Umbilical cord (tissue), 2 donors: Measurements from ENCODE around the gene NPIPA5. TPM values are rescaled to one million over a fixed set of nuclear protein-coding genes. Genes with fewer than 3 reads are reported as not detected.
"Not testable (repeated sequence)": the region's sequence is repeated elsewhere in the genome, so short reads cannot be mapped to it uniquely, and the experiment has no call there.

Experiments
- DNase-seq: peaks from one replicate; pipeline ENCODE4 v3.0.0-alpha.2; 2015; ENCODE audit warnings: low spot score
- total RNA-seq: library from RNA; depleted of rRNA; stranded (reverse); fragments of >200 nt; gene quantifications from one replicate; pipeline ENCODE4 v1.2.3, GENCODE V29; 2014; ENCODE audit warnings: low replicate concordance; ENCODE audit not compliant: insufficient read depth

NPIPA5 gene
- total RNA-seq, 1 donor from 2014 or later: not detected

- DNase-seq: not testable (repeated sequence)
Measured at GRCh38 chr16:15393025-15393424, 14.9 kb upstream of the NPIPA5 start.

GRCh38 chr16:15389916-15390315, 11.8 kb upstream of the NPIPA5 start:
- DNase-seq: not testable (repeated sequence)

GRCh38 chr16:15388060-15388459, 10.0 kb upstream of the NPIPA5 start:
- not testable (repeated sequence) for DNase-seq

GRCh38 chr16:15382810-15383209, 4.7 kb upstream of the NPIPA5 start:
- DNase-seq: not testable (repeated sequence)

- not testable (repeated sequence) for DNase-seq
Measured at GRCh38 chr16:15357495-15357894, 20.6 kb downstream of the NPIPA5 start.

GRCh38 chr16:15354846-15355245, 23.2 kb downstream of the NPIPA5 start:
- DNase-seq: not testable (repeated sequence)

- DNase-seq: not testable (repeated sequence)
Measured at GRCh38 chr16:15352852-15353251, 25.2 kb downstream of the NPIPA5 start.

GRCh38 chr16:15351745-15352144, 26.3 kb downstream of the NPIPA5 start:
- DNase-seq: not testable (repeated sequence)

- not testable (repeated sequence) for DNase-seq
Measured at GRCh38 chr16:15351251-15351650, 26.8 kb downstream of the NPIPA5 start.

- DNase-seq: not testable (repeated sequence)
Measured at GRCh38 chr16:15348721-15349120, 29.4 kb downstream of the NPIPA5 start.

GRCh38 chr16:15342337-15342736, 35.8 kb downstream of the NPIPA5 start:
- not testable (repeated sequence) for DNase-seq

GRCh38 chr16:15338986-15339385, 39.1 kb downstream of the NPIPA5 start:
- not testable (repeated sequence) for DNase-seq

- DNase-seq: not testable (repeated sequence)
Measured at GRCh38 chr16:15337974-15338605, 40.0 kb downstream of the NPIPA5 start.

- DNase-seq: not testable (repeated sequence)
Measured at GRCh38 chr16:15335609-15336008, 42.5 kb downstream of the NPIPA5 start.

- not testable (repeated sequence) for DNase-seq
Measured at GRCh38 chr16:15333969-15334368, 44.1 kb downstream of the NPIPA5 start.

GRCh38 chr16:15330978-15331377, 47.1 kb downstream of the NPIPA5 start:
- DNase-seq: not testable (repeated sequence)

- not testable (repeated sequence) for DNase-seq
Measured at GRCh38 chr16:15324954-15325353, 53.1 kb downstream of the NPIPA5 start.

- not testable (repeated sequence) for DNase-seq
Measured at GRCh38 chr16:15323373-15323772, 54.7 kb downstream of the NPIPA5 start.

GRCh38 chr16:15321221-15321620, 56.9 kb downstream of the NPIPA5 start:
- not testable (repeated sequence) for DNase-seq

GRCh38 chr16:15314562-15314961, 63.5 kb downstream of the NPIPA5 start:
- not testable (repeated sequence) for DNase-seq
